Measurements from ENCODE around the gene CHST9. TPM values are rescaled to one million over a fixed set of nuclear protein-coding genes. Genes with fewer than 3 reads are reported as not detected.
"Not testable (repeated sequence)": the region's sequence is repeated elsewhere in the genome, so short reads cannot be mapped to it uniquely, and the experiment has no call there.

Gene CHST9
- total RNA-seq, 1 experiment from 2014 or later, result not detected

DNA sequence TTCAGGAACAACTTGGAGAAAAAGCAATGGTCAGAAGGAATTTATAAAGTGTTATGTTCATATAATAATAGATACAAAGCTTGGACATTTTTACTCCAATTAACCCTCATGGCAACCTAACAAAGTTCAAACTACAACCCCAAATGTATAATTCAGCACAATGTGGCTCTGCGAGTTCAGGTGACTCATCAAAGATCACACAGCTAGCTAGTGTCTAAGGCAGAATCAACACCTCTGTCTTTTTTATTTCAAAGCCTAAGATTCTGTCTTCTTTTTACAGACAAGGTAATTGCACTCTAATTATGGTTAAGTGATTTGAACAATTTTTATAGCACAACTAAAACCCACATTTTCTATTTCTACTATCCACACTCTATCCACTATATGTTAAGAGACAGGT is 90.5 kb downstream of the CHST9 start:
- no peak for DNase-seq (ENCODE audit: low read depth)

DNA sequence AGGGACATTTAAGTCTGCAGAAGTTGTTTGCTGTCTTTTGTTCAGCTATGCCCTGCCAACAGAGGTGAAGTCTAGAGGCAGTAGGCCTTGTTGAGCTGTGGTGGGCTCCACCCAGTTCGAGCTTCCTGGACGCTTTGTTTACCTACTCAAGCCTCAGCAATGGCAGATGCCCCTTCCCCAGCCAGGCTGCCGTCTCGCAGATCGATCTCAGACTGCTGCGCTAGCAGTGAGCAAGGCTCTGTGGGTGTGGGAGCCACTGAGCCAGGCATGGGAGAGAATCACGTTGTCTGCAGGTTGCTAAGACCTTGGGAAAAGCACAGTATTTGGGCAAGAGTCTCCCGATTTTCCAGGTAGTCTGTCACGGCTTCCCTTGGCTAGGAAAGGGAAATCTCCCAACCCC is 91.8 kb downstream of the CHST9 start:
- DNase-seq (ENCODE audit: low read depth), result not testable (repeated sequence)

DNA sequence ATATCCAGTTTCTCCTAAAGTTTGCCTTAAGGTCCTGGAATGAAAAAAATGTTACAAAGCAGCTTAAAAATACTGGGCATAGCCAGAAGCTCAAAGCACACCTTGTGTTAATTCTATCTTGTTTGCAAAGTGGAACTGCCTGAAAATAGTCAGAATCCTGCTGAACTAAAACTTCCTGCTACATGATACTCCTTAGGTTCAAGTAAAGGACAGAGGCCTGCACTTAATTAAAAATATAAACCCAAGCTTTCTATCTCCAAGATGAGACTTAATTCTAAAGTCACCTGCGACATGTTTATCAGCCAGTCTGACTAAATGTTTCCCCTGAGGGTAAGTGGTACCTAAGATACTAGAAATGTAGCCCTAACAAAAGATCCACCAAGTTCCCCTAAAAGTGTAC is 103.4 kb downstream of the CHST9 start:
- DNase-seq (ENCODE audit: low read depth), result no peak

DNA sequence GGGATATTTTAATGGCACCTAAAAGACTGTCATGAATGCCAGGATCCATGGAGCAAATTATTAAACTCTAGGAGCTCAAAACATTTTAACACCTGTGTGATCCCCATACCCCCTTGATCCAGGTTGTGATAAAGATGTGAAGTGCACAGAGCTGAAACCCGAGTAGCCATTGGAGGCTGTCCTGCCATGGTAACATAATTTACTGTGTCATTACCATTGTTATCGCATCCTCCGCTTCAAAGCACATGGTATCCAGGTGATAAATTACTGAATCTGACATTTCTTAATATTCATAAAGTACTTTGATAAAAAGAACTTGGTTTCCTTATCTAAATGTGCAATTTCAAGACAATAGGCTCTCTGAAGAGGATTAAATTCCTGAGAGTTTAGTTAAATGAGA is 109.3 kb downstream of the CHST9 start:
- DNase-seq (ENCODE audit: low read depth), result no peak

DNA sequence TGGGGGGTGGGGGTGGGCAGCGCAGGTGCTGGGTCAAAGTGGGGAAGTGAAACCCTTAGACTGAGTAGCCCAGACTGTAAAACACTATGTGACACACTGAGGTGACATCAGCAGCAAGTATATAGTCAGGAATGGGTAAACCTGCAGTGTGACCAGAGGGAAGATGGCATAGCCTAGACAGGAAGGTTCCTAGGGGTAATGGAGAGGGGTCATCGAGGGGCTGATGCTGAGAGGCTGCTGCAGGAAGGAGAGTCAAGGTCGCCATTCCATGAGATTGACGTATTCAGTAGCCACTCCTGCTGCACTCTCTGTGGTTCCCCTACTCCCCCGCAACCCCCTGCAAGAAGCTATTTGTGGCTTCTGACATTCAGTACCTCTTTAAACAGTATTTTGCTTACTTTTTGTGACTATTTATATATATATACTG is 111.7 kb downstream of the CHST9 start:
- no peak for DNase-seq (ENCODE audit: low read depth)

DNA sequence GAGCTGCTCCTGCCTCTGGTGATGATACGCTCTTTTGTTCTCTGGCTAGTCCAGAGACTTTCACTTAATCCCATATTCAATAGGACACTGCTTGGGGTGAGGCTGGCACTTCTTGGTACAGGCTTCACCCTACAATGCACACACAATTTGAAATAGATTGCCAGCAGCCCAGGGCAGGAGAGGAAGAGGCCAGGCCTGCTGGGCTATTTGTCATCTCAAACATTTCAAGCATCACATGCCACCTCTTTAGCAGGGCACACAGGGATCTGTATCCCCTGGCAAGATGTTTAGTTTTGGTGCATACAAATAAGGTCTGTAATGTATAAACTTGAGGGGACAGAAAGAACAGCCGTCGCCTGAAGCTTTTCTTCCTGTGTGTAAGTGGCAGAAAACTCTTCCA is 120.4 kb downstream of the CHST9 start:
- DNase-seq (ENCODE audit: low read depth), result no peak

DNA sequence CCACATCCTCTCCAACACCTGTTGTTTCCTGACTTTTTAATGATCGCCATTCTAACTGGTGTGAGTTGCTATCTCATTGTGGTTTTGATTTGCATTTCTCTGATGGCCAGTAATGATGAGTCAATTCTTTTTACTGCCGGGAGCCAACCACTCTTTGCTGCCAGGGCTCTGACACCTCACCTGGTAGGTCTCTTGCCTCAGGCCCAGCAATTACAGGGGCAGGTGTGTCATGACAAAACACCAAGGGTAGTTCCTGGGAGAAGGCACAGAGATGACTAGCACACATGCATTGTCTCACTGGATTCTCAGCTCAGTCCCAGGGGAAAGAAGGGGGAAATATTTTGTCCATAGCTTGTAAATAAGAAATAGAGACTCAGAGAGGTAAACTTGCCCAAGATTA is 122.3 kb downstream of the CHST9 start:
- no peak for DNase-seq (ENCODE audit: low read depth)

DNA sequence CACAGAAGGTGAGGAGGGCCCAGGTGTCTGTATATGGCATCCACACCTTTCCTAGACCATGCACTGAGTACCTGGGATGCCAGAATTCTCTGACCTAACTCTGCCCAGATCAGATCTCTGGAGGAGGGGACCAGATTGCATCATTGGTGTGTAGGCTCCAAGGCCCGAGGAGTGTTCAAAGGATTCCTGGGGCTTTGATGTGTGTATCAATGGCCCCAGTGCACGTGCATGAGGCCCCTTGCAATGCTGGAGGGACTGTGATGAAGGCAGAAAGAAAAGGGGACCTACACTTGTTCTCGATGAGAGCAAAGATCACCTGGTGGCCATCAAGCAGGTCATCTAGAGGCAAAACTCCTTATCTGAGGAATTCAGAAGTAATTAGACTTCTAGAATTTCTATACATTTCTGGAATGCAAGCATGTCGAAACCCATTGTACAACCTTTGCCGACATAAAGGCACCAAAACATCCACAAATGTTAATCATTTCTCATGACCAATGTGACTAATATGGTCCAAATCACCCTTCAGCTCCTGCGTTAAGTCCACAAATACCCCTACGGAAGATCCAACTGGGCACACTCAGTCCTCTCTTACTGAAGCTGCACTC is 123.5 kb downstream of the CHST9 start:
- no peak for DNase-seq (ENCODE audit: low read depth)

DNA sequence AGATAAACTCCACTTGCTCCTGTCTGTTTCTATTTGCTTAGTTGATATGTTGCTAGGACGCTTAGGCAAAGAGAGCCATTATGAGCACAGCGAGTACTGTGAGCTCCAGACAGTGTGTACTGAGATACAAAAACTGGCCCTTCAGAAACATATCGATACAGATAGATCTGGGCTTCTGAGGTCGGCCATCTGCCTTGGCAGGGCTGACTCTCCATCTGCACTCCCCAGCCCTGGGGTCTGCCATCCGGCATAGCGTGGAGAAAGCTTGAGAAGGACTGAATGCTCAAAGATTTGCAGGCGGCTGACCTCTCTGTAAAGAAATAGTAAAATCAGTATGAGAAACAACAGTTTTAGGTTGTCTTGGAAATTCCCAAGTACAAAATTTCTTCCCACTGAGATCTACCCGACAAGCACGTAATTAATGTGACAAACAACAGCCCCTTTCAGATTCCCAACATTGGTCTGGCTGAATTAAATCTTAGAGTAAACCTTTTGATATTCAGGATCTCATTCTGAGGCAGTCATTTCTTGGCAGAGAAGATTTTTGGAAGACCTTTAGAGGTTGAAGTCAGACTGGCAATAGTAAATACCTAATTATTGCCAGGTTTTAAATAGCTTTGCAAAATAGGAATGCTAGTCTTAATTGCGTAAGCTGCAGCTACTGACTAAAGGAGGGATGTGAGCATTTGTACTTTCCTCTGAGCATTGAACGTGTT is 127.4 kb downstream of the CHST9 start:
- no peak for DNase-seq (ENCODE audit: low read depth)

DNA sequence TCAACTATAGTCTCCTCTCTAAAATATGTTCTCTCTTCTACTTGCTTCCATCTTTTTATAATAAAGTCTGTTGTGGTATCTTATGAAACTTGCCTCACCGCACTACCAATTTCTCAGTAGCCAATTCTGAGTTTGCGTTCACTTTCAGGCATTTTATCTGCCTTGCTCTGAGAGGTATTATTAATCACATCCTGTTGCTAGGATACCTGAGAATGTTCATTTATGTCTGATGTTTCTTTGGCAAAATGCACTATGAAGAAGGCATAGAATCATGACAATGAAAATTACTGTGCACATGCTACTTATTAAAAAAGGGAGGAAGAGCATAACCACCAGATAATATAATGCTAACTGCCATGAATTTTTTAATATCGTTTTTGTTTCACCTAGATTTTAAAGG is 130.2 kb downstream of the CHST9 start:
- no peak for DNase-seq (ENCODE audit: low read depth)

DNA sequence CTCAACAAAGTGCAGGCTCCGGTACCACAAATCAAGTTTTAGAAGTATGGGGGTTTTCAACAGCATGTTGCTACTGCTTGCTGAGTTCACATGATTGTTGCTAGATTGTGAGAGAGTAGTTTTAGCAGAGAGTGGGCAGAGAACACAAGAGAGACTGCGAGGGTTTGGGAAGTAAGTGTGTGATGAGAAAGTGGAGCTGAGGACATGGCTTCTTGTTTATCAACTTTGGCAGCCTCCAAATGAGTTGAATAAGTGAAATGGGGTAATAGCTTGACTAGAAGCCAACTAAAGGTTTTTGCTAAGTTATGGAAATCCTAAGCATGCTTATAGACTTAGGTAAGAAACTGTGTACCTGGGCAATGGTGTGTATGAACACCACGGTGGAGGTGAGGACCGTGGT is 135.1 kb downstream of the CHST9 start:
- DNase-seq (ENCODE audit: low read depth), result no peak

DNA sequence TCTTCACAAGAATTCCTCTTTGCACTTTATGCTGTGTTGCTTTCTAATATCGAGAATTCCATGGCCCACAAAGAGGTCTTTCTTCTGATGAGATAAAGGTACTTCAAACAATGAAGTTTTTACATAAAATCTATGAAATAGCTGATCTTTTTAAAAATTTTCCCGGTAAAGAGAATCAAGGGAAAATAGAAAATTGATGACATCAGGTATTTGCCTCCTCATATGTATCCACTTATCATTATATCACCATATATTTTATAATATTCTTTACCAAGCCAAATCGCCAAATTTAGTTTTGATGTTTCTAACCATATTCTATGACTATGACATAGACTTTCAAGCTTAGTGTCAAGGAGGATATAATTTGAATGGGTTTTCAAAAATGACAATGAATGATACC is 139.8 kb downstream of the CHST9 start:
- DNase-seq (ENCODE audit: low read depth), result no peak

DNA sequence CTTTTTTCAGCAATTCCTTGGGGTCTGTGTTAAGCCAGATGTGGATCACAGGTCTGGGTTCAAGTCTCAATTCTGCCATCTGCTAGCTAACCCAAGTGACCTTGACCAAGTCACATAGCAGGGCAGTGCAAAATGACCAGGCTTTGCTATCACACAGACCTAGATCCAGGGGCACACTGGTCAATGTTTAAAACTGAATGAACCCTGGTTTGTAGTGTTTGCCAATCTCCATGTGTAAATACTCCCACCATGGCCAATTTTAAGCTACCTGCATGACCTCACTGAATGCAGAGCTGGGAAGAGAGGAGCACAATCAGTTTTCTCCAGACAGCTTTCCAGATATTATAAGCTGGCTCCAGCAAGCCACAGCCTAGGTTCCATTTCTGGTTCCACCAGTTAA is 142.9 kb downstream of the CHST9 start:
- DNase-seq (ENCODE audit: low read depth), result no peak

DNA sequence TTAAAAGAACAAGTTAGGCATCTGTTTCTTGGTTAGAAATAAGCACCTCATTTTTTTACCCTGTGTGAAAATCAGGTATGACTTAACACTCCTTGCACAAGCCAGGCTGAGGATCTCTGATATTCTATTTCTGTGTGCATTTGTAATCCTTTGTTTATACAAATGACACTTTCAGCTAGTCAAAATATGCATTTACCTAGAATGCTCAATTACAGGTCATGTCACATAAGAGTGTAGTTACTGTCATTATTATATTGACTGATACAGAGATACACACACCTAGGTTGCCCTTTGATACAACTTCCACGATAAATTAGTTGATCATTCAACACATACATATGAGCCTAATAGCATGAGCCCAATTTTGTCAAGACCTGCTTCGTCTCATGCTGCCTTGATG is 144.3 kb downstream of the CHST9 start:
- no peak for DNase-seq (ENCODE audit: low read depth)

DNA sequence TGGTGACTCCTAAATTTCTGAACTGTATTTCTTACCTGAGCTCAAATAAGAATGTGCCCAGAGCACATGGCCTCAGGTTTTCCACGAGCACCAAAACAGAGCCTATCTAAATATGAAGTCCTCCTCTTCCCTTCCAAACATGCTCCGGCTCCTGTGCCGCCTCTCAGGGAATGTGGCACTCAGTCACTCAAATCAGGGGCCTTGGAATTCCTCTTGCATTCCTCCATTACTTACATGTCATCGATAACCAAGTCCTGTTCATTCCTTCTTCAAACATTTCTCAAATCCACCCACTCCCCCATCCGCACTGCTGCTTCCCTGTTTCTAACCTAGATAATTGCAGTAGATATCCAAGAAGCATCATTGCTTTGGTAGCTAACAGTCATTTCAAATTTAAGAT is 151.4 kb downstream of the CHST9 start:
- DNase-seq (ENCODE audit: low read depth), result no peak

DNA sequence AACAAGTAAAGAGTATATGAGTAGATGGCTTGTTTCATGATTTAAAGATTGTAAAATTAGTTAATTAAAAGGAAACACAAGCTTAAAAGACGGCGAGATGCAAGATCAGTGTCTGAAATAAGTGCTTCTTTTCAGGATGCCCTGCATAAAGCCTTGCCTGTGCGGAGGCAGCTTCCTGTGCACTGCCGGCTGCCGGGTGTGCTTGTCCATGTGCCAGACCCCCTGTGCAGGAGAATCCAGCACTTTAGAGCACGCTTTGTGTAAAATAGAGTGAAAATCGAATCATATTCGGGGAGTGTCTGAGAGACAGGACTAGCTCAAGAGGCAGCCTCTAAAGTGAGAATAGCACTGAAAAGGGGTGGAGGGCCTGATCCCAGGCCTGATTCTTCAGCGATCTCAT is 154.7 kb downstream of the CHST9 start:
- no peak for DNase-seq (ENCODE audit: low read depth)

DNA sequence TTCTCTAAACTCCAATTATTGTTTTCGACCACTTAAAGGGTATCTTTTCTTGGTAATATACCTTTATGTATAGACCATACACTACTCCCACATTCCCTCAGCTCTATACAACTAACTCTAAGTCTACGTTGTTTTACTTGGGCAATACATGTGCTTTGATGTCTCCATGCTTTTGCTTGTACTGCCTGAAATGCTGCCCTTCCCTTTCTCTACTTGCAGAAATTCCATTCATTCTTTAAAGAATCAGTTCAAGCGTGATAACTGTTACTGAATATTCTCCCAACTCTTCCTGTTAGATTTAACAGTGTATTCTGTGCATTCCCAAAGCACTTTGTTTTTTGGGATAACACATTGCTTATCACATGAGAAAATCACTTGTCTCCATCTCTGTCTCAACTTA is 162.6 kb downstream of the CHST9 start:
- DNase-seq (ENCODE audit: low read depth), result no peak

DNA sequence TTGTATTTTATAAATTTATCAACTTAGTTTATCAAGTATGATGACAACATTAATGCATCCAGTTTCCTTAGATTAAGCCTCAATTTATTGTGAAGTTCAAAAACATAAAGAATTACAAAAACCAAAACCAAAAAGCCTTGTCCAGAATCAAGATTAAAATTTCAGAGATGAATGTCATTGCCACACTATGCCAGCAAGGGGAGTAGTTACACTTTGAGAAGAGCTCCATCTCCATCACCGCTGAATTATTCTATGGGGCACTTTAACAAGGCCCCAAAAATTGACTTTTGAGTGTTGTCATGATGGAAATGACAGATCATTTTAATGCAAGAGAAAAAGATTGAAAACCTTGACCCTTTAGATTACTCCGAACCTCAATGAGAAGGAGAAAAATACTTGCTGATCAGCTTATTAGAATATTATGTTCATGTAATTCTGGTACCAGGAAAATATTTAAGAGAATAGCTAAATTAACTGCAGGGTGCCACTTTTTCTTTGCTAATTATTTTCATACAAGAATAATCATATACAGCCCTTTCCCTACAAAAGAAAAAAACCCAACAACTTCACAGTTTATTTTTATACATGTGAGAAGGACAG is 167.1 kb downstream of the CHST9 start:
- DNase-seq (ENCODE audit: low read depth), result no peak

DNA sequence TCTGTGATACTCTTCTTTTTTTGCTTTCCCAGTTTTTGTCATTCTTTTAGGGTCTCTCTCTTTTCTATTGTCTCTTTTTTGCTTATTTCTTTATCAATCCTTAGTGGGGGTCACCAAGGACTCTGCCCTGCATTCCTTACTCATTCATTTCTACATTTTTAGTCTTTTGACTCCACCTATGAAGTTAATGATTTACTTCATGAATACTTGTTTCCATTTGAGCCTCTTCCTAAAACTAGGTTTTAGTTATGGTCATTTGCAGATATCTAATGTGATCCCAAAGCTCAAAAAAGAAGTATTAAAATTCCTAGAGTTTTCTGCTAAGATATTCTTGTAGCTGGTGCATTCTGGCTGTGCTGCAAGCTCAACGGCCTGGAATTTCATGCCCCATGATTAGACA is 170.3 kb downstream of the CHST9 start:
- DNase-seq (ENCODE audit: low read depth), result no peak

DNA sequence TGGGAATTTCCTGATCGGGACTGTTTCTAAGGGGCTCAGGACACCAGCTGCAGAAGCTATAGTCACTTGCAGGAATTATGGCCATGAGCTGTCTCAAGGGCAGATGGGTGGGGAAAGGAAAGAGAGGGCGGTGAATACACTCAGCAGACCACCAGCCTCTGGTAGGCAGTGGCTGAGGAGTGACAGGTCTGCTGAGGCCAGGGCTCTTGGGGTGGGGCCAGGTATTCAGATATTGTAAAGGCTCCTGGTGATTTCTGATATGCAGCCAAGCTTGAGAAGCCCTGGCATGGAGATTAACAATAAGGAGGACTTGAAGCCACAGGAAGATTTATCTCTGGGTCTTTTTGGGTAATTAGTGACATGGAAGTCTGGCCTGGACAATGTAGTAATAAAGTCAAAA is 174.3 kb downstream of the CHST9 start:
- no peak for DNase-seq (ENCODE audit: low read depth)

DNA sequence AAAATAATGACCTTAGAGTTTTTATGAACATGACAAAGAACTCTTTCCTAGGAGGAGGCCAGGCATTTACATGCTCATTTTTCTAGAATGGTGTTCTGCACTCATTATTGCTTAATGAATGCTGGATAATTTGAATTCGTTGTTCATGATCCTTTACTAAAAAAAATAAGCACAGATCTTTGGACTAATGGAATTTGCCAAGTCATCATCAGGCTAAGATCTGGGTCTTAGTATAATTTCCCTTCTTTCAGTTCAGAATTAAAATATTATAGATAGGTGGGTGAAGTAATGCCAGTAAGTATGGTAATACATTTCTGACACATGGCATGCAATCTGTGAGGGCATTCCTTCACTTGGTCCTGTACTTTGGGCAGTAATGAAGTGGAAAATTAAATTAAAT is 175.8 kb downstream of the CHST9 start:
- DNase-seq (ENCODE audit: low read depth), result no peak

DNA sequence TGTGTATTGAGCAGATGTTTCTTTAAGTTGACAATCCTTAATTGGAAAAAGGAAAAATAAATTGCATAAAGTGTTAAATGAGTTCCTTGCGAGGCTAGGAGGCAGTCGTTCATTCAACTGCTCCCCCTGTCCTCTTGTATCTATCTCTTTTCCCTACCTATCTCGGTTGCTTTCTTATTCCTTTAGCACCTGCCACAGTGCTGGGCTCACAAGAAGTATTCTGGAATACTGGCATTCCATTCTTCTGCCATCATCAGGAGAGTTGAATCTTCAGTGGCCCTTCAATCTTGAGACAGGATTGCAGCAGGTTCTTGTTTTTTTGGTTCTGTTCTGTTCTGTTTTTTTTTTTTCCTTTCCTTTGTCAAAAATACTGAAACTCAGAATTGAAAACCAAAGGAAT is 176.5 kb downstream of the CHST9 start:
- DNase-seq (ENCODE audit: low read depth), result no peak

DNA sequence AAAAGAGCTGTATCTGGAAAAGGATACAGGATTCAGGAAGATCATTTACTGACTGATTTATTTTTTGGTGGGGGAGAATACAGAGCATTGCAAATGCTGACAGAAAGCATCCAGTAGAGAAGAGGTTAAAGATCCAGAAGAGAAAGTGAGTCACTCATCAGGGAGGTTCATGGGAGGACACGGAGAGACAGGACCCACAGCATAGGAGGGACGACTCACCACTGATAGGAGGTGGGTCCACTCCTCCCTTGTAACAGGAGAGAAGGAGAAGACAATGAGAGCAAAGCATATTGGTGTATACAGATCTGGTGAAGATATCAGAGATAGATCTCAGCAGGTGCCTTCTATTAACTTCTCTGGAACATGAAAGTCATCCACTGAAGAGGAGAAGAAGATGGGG is 177.2 kb downstream of the CHST9 start:
- no peak for DNase-seq (ENCODE audit: low read depth)

Measured in LHCN-M2 (cell line).